ENCODE results near the gene BIRC2.

The BIRC2 gene

GRCh38 chr11:102407901-102408300 is 60.9 kb downstream of the BIRC2 start:
- TF ChIP-seq MYC (IDR thresholded peaks at IDR 0.05; ENCODE audit: low read depth, low read length) = no peak
- TF ChIP-seq MAX (IDR thresholded peaks at IDR 0.05; ENCODE audit: low read depth, low read length) = no peak
- no peak for TF ChIP-seq CTCF (IDR thresholded peaks at IDR 0.05; ENCODE audit: low read depth, low read length)
- no peak for TF ChIP-seq POLR2A (IDR thresholded peaks at IDR 0.05; ENCODE audit: extremely low read depth, insufficient read length)
- no peak for DNase-seq (ENCODE audit: low read depth)
- no peak overlapping the region for H3K4me3 ChIP-seq (ENCODE audit: low read depth, low read length)

GRCh38 chr11:102408339-102408738 is 61.3 kb downstream of the BIRC2 start:
- no peak overlapping the region for H3K4me3 ChIP-seq (ENCODE audit: low read depth, low read length)
- no peak for DNase-seq (ENCODE audit: low read depth)
- TF ChIP-seq CTCF (IDR thresholded peaks at IDR 0.05; ENCODE audit: low read depth, low read length) = no peak
- no peak for TF ChIP-seq MAX (IDR thresholded peaks at IDR 0.05; ENCODE audit: low read depth, low read length)
- TF ChIP-seq MYC (IDR thresholded peaks at IDR 0.05; ENCODE audit: low read depth, low read length) = no peak
- no peak for TF ChIP-seq POLR2A (IDR thresholded peaks at IDR 0.05; ENCODE audit: extremely low read depth, insufficient read length)

GRCh38 chr11:102410382-102410784 is 63.4 kb downstream of the BIRC2 start:
- TF ChIP-seq MYC (IDR thresholded peaks at IDR 0.05; ENCODE audit: low read depth, low read length) (no peak), CTCF (IDR thresholded peaks at IDR 0.05; ENCODE audit: low read depth, low read length) (no peak), MAX (IDR thresholded peaks at IDR 0.05; ENCODE audit: low read depth, low read length) (no peak), POLR2A (IDR thresholded peaks at IDR 0.05; ENCODE audit: extremely low read depth, insufficient read length) (no peak)
- H3K4me3 ChIP-seq (ENCODE audit: low read depth, low read length) = no peak overlapping the region
- DNase-seq (ENCODE audit: low read depth) = no peak

GRCh38 chr11:102411142-102411541 is 64.1 kb downstream of the BIRC2 start:
- no peak overlapping the region for H3K4me3 ChIP-seq (ENCODE audit: low read depth, low read length)
- DNase-seq (ENCODE audit: low read depth) = no peak
- TF ChIP-seq CTCF (IDR thresholded peaks at IDR 0.05; ENCODE audit: low read depth, low read length) (no peak), MYC (IDR thresholded peaks at IDR 0.05; ENCODE audit: low read depth, low read length) (no peak), POLR2A (IDR thresholded peaks at IDR 0.05; ENCODE audit: extremely low read depth, insufficient read length) (no peak), MAX (IDR thresholded peaks at IDR 0.05; ENCODE audit: low read depth, low read length) (no peak)

- H3K4me3 ChIP-seq (ENCODE audit: low read depth, low read length) = no peak overlapping the region
- TF ChIP-seq CTCF (IDR thresholded peaks at IDR 0.05; ENCODE audit: low read depth, low read length) (no peak), MAX (IDR thresholded peaks at IDR 0.05; ENCODE audit: low read depth, low read length) (no peak), POLR2A (IDR thresholded peaks at IDR 0.05; ENCODE audit: extremely low read depth, insufficient read length) (no peak), MYC (IDR thresholded peaks at IDR 0.05; ENCODE audit: low read depth, low read length) (no peak)
- DNase-seq (ENCODE audit: low read depth) = no peak
Observed at GRCh38 chr11:102413497-102413896, 66.5 kb downstream of the BIRC2 start.

GRCh38 chr11:102414559-102414958 is 67.5 kb downstream of the BIRC2 start:
- no peak for DNase-seq (ENCODE audit: low read depth)
- TF ChIP-seq POLR2A (IDR thresholded peaks at IDR 0.05; ENCODE audit: extremely low read depth, insufficient read length) = no peak
- TF ChIP-seq MYC (IDR thresholded peaks at IDR 0.05; ENCODE audit: low read depth, low read length) = no peak
- TF ChIP-seq MAX (IDR thresholded peaks at IDR 0.05; ENCODE audit: low read depth, low read length) = no peak
- no peak for TF ChIP-seq CTCF (IDR thresholded peaks at IDR 0.05; ENCODE audit: low read depth, low read length)

More at GRCh38 chr11:102414559-102414958, 67.5 kb downstream of the BIRC2 start:
- H3K4me3 ChIP-seq (ENCODE audit: low read depth, low read length) = no peak overlapping the region

Data from NB4 (cell line).